HepG2 (cell line): ENCODE measurements around the gene RAB36. TPM values are rescaled to one million over a fixed set of nuclear protein-coding genes. Genes with fewer than 3 reads are reported as not detected.

Experiments used
- ATAC-seq: fragments of 200-7000 bp; cut with Tn5 transposase; 3 replicates; pipeline ENCODE4 v1.9.1; 2020; ENCODE audit warnings: mild to moderate bottlenecking, moderate library complexity
- BruUV-seq: library from RNA; stranded (reverse); fragments of 400-500 nt; replicated peaks from 2 replicates; lab custom pipeline; 2021; lab: Mats Ljungman, UMichigan
- CTCF ChIA-PET: fragments of 300-600 bp; formaldehyde crosslinking; extraction: SDS; loops from one replicate; lab custom pipeline; 2021; ENCODE audit warnings: low total read pairs, inconsistent platforms, low intra/inter-chr PET ratio; lab: Yijun Ruan, JAX
- POLR2A ChIA-PET: fragments of 350-600 bp; sonication (Branson Sonifier 250); formaldehyde crosslinking; loops from one replicate; lab custom pipeline; 2020; ENCODE audit warnings: antibody characterized with exemption, inconsistent platforms; lab: Yijun Ruan, JAX
- DNase-seq: peaks from one replicate; pipeline ENCODE4 v3.0.0-alpha.2; 2015; ENCODE audit warnings: low spot score
- FAIRE-seq: peaks from 3 replicates; lab custom pipeline; 2011; peaks lifted over from hg19 to GRCh38; lab: Jason Lieb, UNC
- H2AFZ ChIP-seq: one replicate; pipeline ENCODE4 v1.6.1; 2011; ENCODE audit warnings: low read length, inconsistent platforms
- H3K27ac ChIP-seq: fragments of 300-600 bp; 3 replicates; pipeline ENCODE4 v1.8.0; 2011; ENCODE audit warnings: mixed run types, mild to moderate bottlenecking, mixed read lengths, low read length, inconsistent platforms; ENCODE audit not compliant: insufficient read depth; ENCODE audit errors: extremely low read length
- H3K27me3 ChIP-seq, 2 experiments: fragments of 200-600 bp in 1 of 2; 2 replicates in 1 of 2; 3 replicates in 1 of 2; pipeline versions ENCODE4 v1.6.0 to v1.8.0; 2011; ENCODE audit warnings: low read length in 2 of 2, mild to moderate bottlenecking in 2 of 2, moderate library complexity in 2 of 2, inconsistent platforms in 1 of 2; ENCODE audit not compliant: insufficient read depth in 2 of 2, control insufficient read depth in 1 of 2
- H3K36me3 ChIP-seq, 2 experiments: fragments of 200-600 bp in 1 of 2; replicated peaks in 1 of 2; 2 replicates in 1 of 2; 3 replicates in 1 of 2; pipeline versions ENCODE4 v1.5.1 to v1.8.0; 2011; ENCODE audit warnings: low read length in 2 of 2, inconsistent platforms in 1 of 2; ENCODE audit not compliant: insufficient read depth in 2 of 2, control insufficient read depth in 1 of 2
- H3K4me1 ChIP-seq: 2 replicates; pipeline ENCODE4 v1.5.1; 2012; ENCODE audit warnings: low read length, inconsistent platforms; ENCODE audit not compliant: insufficient read depth
- H3K4me2 ChIP-seq: 2 replicates; pipeline ENCODE4 v1.6.0; 2011; ENCODE audit warnings: low read depth, low read length, inconsistent platforms
- H3K4me3 ChIP-seq, 3 experiments: fragments of 200-600 bp in 1 of 3; sonication (generic), shearing (Covaris generic) in 1 of 3; replicated peaks in 1 of 3; 2 replicates each; pipeline ENCODE4 v1.5.1; 2011 to 2016; ENCODE audit warnings: low read length in 3 of 3, inconsistent platforms in 2 of 3, low read depth in 2 of 3, mild to moderate bottlenecking in 2 of 3, control low read depth in 1 of 3, mixed read lengths in 1 of 3; ENCODE audit not compliant: insufficient read depth in 1 of 3
- H3K79me2 ChIP-seq: one replicate; pipeline ENCODE4 v1.6.1; 2011; ENCODE audit warnings: low read length, inconsistent platforms; ENCODE audit not compliant: insufficient read depth
- H3K9ac ChIP-seq: 2 replicates; pipeline ENCODE4 v1.6.0; 2011; ENCODE audit warnings: mild to moderate bottlenecking, low read depth, low read length, inconsistent platforms; ENCODE audit not compliant: insufficient read depth
- H3K9me3 ChIP-seq: 2 replicates; pipeline ENCODE4 v1.5.1; 2012; ENCODE audit warnings: mild to moderate bottlenecking, low read length
- H4K20me1 ChIP-seq: 2 replicates; pipeline ENCODE4 v1.6.0; 2011; ENCODE audit warnings: inconsistent platforms, mild to moderate bottlenecking, low read length, moderate library complexity; ENCODE audit not compliant: insufficient read depth
- CREB1 ChIP-seq, 2 experiments: fragments of 450-650 bp in 1 of 2; IDR thresholded peaks; 2 replicates each; pipeline ENCODE4 v1.6.1; 2016 to 2017; ENCODE audit warnings: control low read depth in 1 of 2, mild to moderate bottlenecking in 1 of 2, missing compliant biosample characterization in 1 of 2, missing genetic modification characterization in 1 of 2
- FIP1L1 ChIP-seq: fragments of 200-400 bp; formaldehyde crosslinking; IDR thresholded peaks from 2 replicates; pipeline ENCODE4 v1.6.1; 2018; ENCODE audit warnings: low read depth, mild to moderate bottlenecking, low read length, moderate library complexity, borderline replicate concordance; ENCODE audit not compliant: insufficient read depth
- SMARCC2 ChIP-seq: fragments of 450-650 bp; IDR thresholded peaks from 2 replicates; pipeline ENCODE4 v1.6.1; 2017; ENCODE audit warnings: antibody characterized with exemption, mild to moderate bottlenecking
- ZNF260 ChIP-seq: sonication (generic); formaldehyde crosslinking; IDR thresholded peaks from 2 replicates; pipeline ENCODE4 v1.4.0; 2020; ENCODE audit warnings: missing genetic modification reagents, low read depth, mild to moderate bottlenecking, borderline replicate concordance
- ZNF460 ChIP-seq: sonication (generic); formaldehyde crosslinking; IDR thresholded peaks from 2 replicates; pipeline ENCODE4 v1.5.1; 2020; ENCODE audit warnings: missing genetic modification reagents, mild to moderate bottlenecking, borderline replicate concordance
- ZNF652 ChIP-seq: IDR thresholded peaks from 2 replicates; pipeline ENCODE4 v1.6.1; 2016; ENCODE audit warnings: low read depth, borderline replicate concordance
- WGBS: methylation state at CpG from one replicate; pipeline ENCODE4 v1.1.6; 2017; ENCODE audit warnings: low lambda C conversion rate; 5-methylcytosine and 5-hydroxymethylcytosine counted together
- in situ Hi-C: cut with HindIII; loops from 2 replicates; pipeline ENCODE4 v1.10.0; 2017; ENCODE audit warnings: low pct_unique_long_range_greater_than_20kb; ENCODE audit not compliant: extremely low pct_ligation_motif_present
- intact Hi-C: fragments of 100-400 bp; cut with micrococcal nuclease; formaldehyde crosslinking; loops from one replicate; pipeline ENCODE4 v1.10.0; 2022; ENCODE audit not compliant: unreplicated experiment
- polyA plus RNA-seq, 8 experiments: library from polyadenylated mRNA; depleted of rRNA in 3 of 8; stranded (reverse) in 7 of 8; unstranded in 1 of 8; fragments of >200 nt; fragmentation: Illumina TruSeq in 4 of 8; extraction: Trizol in 4 of 8; gene quantifications; 2 replicates each; pipeline versions ENCODE4 v1.2.1 to v1.2.3, GENCODE V29; 2011 to 2016; ENCODE audit warnings: low read depth in 4 of 8, missing spikeins in 1 of 8, mixed read lengths in 1 of 8; ENCODE audit not compliant: insufficient read depth in 1 of 8
- total RNA-seq, 5 experiments: library from RNA; depleted of rRNA; stranded (reverse); fragments of >200 nt; fragmentation: Illumina TruSeq; extraction: Trizol; gene quantifications; 2 replicates each; pipeline ENCODE4 v1.2.3, GENCODE V29; 2016; ENCODE audit warnings: low read depth in 1 of 5
- TF ChIP-seq, protein P1 (sequence below): fragments of 450-650 bp; IDR thresholded peaks from 2 replicates; pipeline ENCODE4 v1.6.1; 2016
- TF ChIP-seq, protein P2 (sequence below): sonication (generic); formaldehyde crosslinking; IDR thresholded peaks from 2 replicates; pipeline ENCODE4 v1.4.0; 2020; ENCODE audit warnings: mild to moderate bottlenecking, missing genetic modification reagents
- TF ChIP-seq, protein P3 (sequence below): sonication (generic); formaldehyde crosslinking; IDR thresholded peaks from 2 replicates; pipeline ENCODE4 v1.9.0; 2021; ENCODE audit warnings: missing genetic modification reagents, borderline replicate concordance

The RAB36 gene
- total and polyA plus RNA-seq, 2 of the 13 experiments (the other 11 are each of a cell fraction or from before 2014, with no cell fraction given) = 0.24 to 0.86 TPM

DNA sequence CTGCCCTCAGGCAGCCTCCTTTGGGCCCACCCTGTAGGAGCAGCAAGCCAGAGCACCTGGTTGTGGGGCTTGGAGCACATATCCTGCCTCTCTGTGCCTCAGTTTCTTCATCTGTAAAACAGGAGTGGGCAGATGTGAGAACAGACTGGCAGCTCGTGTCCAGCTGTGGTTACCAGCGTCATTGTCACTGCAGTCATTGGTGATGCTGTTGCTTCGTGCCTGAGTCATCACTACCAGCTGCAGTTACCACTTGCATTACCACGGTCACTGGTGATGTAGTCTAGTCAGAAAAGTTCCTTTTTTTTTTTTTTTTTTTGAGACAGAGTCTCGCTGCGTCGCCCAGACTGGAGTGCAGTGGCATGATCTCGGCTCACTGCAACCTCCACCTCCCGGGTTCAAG, 23.9 kb upstream of the RAB36 start:
- TF ChIP-seq, protein P1, sequence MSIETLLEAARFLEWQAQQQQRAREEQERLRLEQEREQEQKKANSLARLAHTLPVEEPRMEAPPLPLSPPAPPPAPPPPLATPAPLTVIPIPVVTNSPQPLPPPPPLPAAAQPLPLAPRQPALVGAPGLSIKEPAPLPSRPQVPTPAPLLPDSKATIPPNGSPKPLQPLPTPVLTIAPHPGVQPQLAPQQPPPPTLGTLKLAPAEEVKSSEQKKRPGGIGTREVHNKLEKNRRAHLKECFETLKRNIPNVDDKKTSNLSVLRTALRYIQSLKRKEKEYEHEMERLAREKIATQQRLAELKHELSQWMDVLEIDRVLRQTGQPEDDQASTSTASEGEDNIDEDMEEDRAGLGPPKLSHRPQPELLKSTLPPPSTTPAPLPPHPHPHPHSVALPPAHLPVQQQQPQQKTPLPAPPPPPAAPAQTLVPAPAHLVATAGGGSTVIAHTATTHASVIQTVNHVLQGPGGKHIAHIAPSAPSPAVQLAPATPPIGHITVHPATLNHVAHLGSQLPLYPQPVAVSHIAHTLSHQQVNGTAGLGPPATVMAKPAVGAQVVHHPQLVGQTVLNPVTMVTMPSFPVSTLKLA = no peak
- TF ChIP-seq, protein P2, sequence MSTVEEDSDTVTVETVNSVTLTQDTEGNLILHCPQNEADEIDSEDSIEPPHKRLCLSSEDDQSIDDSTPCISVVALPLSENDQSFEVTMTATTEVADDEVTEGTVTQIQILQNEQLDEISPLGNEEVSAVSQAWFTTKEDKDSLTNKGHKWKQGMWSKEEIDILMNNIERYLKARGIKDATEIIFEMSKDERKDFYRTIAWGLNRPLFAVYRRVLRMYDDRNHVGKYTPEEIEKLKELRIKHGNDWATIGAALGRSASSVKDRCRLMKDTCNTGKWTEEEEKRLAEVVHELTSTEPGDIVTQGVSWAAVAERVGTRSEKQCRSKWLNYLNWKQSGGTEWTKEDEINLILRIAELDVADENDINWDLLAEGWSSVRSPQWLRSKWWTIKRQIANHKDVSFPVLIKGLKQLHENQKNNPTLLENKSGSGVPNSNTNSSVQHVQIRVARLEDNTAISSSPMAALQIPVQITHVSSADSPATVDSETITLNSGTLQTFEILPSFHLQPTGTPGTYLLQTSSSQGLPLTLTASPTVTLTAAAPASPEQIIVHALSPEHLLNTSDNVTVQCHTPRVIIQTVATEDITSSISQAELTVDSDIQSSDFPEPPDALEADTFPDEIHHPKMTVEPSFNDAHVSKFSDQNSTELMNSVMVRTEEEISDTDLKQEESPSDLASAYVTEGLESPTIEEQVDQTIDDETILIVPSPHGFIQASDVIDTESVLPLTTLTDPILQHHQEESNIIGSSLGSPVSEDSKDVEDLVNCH (CRISPR knock-in tag) = no peak
- TF ChIP-seq ZNF460 (no peak), FIP1L1 (no peak), SMARCC2 (no peak), ZNF260 (no peak), ZNF652 (CRISPR knock-in tag) (no peak), CREB1 (IDR thresholded peaks at IDR 0.05) (no peak), CREB1 (CRISPR knock-in tag; IDR thresholded peaks at IDR 0.05) (no peak)
- TF ChIP-seq, protein P3, sequence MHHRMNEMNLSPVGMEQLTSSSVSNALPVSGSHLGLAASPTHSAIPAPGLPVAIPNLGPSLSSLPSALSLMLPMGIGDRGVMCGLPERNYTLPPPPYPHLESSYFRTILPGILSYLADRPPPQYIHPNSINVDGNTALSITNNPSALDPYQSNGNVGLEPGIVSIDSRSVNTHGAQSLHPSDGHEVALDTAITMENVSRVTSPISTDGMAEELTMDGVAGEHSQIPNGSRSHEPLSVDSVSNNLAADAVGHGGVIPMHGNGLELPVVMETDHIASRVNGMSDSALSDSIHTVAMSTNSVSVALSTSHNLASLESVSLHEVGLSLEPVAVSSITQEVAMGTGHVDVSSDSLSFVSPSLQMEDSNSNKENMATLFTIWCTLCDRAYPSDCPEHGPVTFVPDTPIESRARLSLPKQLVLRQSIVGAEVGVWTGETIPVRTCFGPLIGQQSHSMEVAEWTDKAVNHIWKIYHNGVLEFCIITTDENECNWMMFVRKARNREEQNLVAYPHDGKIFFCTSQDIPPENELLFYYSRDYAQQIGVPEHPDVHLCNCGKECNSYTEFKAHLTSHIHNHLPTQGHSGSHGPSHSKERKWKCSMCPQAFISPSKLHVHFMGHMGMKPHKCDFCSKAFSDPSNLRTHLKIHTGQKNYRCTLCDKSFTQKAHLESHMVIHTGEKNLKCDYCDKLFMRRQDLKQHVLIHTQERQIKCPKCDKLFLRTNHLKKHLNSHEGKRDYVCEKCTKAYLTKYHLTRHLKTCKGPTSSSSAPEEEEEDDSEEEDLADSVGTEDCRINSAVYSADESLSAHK = no peak
- Histone ChIP-seq H3K4me3 (no peak overlapping the region), H2AFZ (no peak overlapping the region), H3K4me1 (peaks cover 7% of the 10 kb centered on the region), H4K20me1 (no peaks in the 10 kb centered on the region), H3K4me2 (no peak overlapping the region), H3K27ac (no peak overlapping the region), H3K9me3 (no peaks in the 10 kb centered on the region), H3K9ac (no peak overlapping the region), H3K79me2 (no peaks in the 10 kb centered on the region), H3K27me3 (no peaks in the 10 kb centered on the region), H3K36me3 (peaks cover 2 to 4% of the 10 kb centered on the region in 2 experiments; a peak in 3 of 5 replicates)
- intact Hi-C loops = loop anchor here (10.0 kb wide), 1 partner anchor 47 kb away; the partner anchor contains the start of gene GNAZ
- FAIRE-seq (no peak), DNase-seq (no peak), ATAC-seq (no peak)
- 96% methylated on average over 7 of the region's 9 CpGs for WGBS
- in situ Hi-C loops = loop anchor here (10.0 kb wide), 1 partner anchor 277 kb away; no protein-coding TSS in a partner anchor
- ChIA-PET CTCF (no interaction called here), POLR2A (no interaction called here)
- no TSS peak for BruUV-seq
